IMR-90 (cell line): ENCODE data around the gene PLCB4. TPM values are rescaled to one million over a fixed set of nuclear protein-coding genes. Genes with fewer than 3 reads are reported as not detected.

ENCODE experiments used
- ATAC-seq: fragments of 200-7000 bp; cut with Tn5 transposase; 2 replicates; pipeline ENCODE4 v1.9.1; 2020; ENCODE audit warnings: low read depth, mild to moderate bottlenecking, moderate library complexity
- BruUV-seq: library from RNA; stranded (reverse); fragments of 400-500 nt; replicated peaks from 2 replicates; lab custom pipeline; 2021; lab: Mats Ljungman, UMichigan
- CTCF ChIA-PET: fragments of 300-600 bp; formaldehyde crosslinking; extraction: SDS; loops from one replicate; lab custom pipeline; 2021; ENCODE audit warnings: antibody characterized with exemption; lab: Yijun Ruan, JAX
- POLR2A ChIA-PET: fragments of 300-600 bp; sonication (Branson Sonifier 250); formaldehyde crosslinking; loops from one replicate; lab custom pipeline; 2022; ENCODE audit warnings: antibody characterized with exemption; ENCODE audit not compliant: unreplicated experiment; lab: Charles Lee
- DNase-seq: peaks from one replicate; pipeline ENCODE4 v3.0.0; 2013
- H2AFZ ChIP-seq: replicated peaks from 2 replicates; pipeline ENCODE3; 2013; ENCODE audit warnings: low read length, mild to moderate bottlenecking; ENCODE audit not compliant: poor library complexity
- H2AK5ac ChIP-seq: 2 replicates; pipeline ENCODE4 v1.6.1; 2013; ENCODE audit warnings: low read depth, low read length, inconsistent platforms
- H2AK9ac ChIP-seq: replicated peaks from 2 replicates; pipeline ENCODE3; 2013; ENCODE audit warnings: mild to moderate bottlenecking, low read depth, low read length, moderate library complexity; ENCODE audit not compliant: poor library complexity
- H2BK120ac ChIP-seq: 2 replicates; pipeline ENCODE4 v1.6.1; 2013; ENCODE audit warnings: low read depth, low read length, inconsistent platforms
- H2BK15ac ChIP-seq: 3 replicates; pipeline ENCODE4 v1.6.1; 2013; ENCODE audit warnings: low read depth, low read length, inconsistent platforms
- H2BK20ac ChIP-seq: 2 replicates; pipeline ENCODE4 v1.6.1; 2013; ENCODE audit warnings: low read depth, mild to moderate bottlenecking, inconsistent platforms, low read length, moderate library complexity
- H2BK5ac ChIP-seq: 2 replicates; pipeline ENCODE4 v1.6.1; 2013; ENCODE audit warnings: mild to moderate bottlenecking, low read depth, low read length, inconsistent platforms; ENCODE audit not compliant: poor library complexity, severe bottlenecking
- H3K14ac ChIP-seq: replicated peaks from 2 replicates; pipeline ENCODE4 v1.6.1; 2013; ENCODE audit warnings: low read depth, low read length, inconsistent platforms
- H3K18ac ChIP-seq: 2 replicates; pipeline ENCODE4 v1.6.1; 2013; ENCODE audit warnings: low read depth, low read length, control low read depth
- H3K23ac ChIP-seq: 2 replicates; pipeline ENCODE4 v1.6.1; 2013; ENCODE audit warnings: low read depth, low read length, inconsistent platforms
- H3K27ac ChIP-seq: 2 replicates; pipeline ENCODE4 v1.5.1; 2013; ENCODE audit warnings: mild to moderate bottlenecking, control low read depth, low read length; ENCODE audit not compliant: insufficient read depth
- H3K27me3 ChIP-seq: 2 replicates; pipeline ENCODE4 v1.6.1; 2013; ENCODE audit warnings: low read length; ENCODE audit not compliant: control insufficient read depth, insufficient read depth
- H3K36me3 ChIP-seq: 2 replicates; pipeline ENCODE4 v1.6.1; 2013; ENCODE audit warnings: low read length, mixed read lengths; ENCODE audit not compliant: control insufficient read depth, insufficient read depth
- H3K4ac ChIP-seq: 2 replicates; pipeline ENCODE4 v1.6.1; 2013; ENCODE audit warnings: low read depth, low read length, inconsistent platforms
- H3K4me1 ChIP-seq: 2 replicates; pipeline ENCODE4 v1.6.1; 2013; ENCODE audit warnings: low read length, mixed read lengths; ENCODE audit not compliant: control insufficient read depth, insufficient read depth
- H3K4me2 ChIP-seq: 2 replicates; pipeline ENCODE4 v1.6.1; 2013; ENCODE audit warnings: low read depth, mild to moderate bottlenecking, control low read depth, low read length, moderate library complexity
- H3K4me3 ChIP-seq: 2 replicates; pipeline ENCODE4 v1.5.1; 2013; ENCODE audit warnings: low read depth, mild to moderate bottlenecking, control low read depth, low read length, moderate library complexity; ENCODE audit not compliant: insufficient read depth
- H3K56ac ChIP-seq: 2 replicates; pipeline ENCODE4 v1.6.1; 2013; ENCODE audit warnings: low read length, inconsistent platforms; ENCODE audit not compliant: insufficient read depth; ENCODE audit errors: extremely low read depth
- H3K79me1 ChIP-seq, 2 experiments: 2 replicates each; pipeline ENCODE4 v1.6.1; 2013; ENCODE audit warnings: low read length in 2 of 2, inconsistent platforms in 1 of 2, low read depth in 1 of 2
- H3K9ac ChIP-seq: 2 replicates; pipeline ENCODE4 v1.6.1; 2013; ENCODE audit warnings: low read depth, low read length, control low read depth
- H3K9me1 ChIP-seq: 2 replicates; pipeline ENCODE4 v1.6.1; 2013; ENCODE audit warnings: low read length, inconsistent platforms; ENCODE audit not compliant: insufficient read depth
- H3K9me3 ChIP-seq: 2 replicates; pipeline ENCODE4 v1.6.1; 2013; ENCODE audit warnings: low read length; ENCODE audit not compliant: control insufficient read depth, insufficient read depth
- H4K20me1 ChIP-seq: 2 replicates; pipeline ENCODE4 v1.6.1; 2013; ENCODE audit warnings: low read length, inconsistent platforms; ENCODE audit not compliant: insufficient read depth
- H4K5ac ChIP-seq: 2 replicates; pipeline ENCODE4 v1.6.1; 2013; ENCODE audit warnings: mild to moderate bottlenecking, low read depth, low read length, control low read depth
- H4K8ac ChIP-seq, 2 experiments: 2 replicates each; pipeline ENCODE4 v1.6.1; 2013; ENCODE audit warnings: low read depth in 2 of 2, low read length in 2 of 2, control low read depth in 1 of 2, inconsistent platforms in 1 of 2
- H4K91ac ChIP-seq: 2 replicates; pipeline ENCODE4 v1.6.1; 2013; ENCODE audit warnings: low read depth, low read length, inconsistent platforms; ENCODE audit not compliant: insufficient read depth
- BHLHE40 ChIP-seq: fragments of 150-350 bp; IDR thresholded peaks from 2 replicates; pipeline ENCODE4 v1.6.1; 2016; ENCODE audit warnings: mild to moderate bottlenecking, low read depth, low read length
- CEBPB ChIP-seq: IDR thresholded peaks from 2 replicates; pipeline ENCODE4 v1.6.1; 2012; ENCODE audit warnings: low read depth, low read length, improper control_type of control experiment
- CHD1 ChIP-seq: IDR thresholded peaks from 2 replicates; pipeline ENCODE4 v1.6.1; 2012; ENCODE audit warnings: low read depth, low read length, improper control_type of control experiment
- CTCF ChIP-seq: conservative IDR thresholded peaks from 2 replicates; pipeline ENCODE4 v1.5.1; 2012; ENCODE audit warnings: mild to moderate bottlenecking, low read depth, low read length, improper control_type of control experiment
- ELK1 ChIP-seq: fragments of 150-350 bp; IDR thresholded peaks from 2 replicates; pipeline ENCODE4 v1.6.1; 2016; ENCODE audit warnings: low read depth, mild to moderate bottlenecking, low read length, moderate library complexity, borderline replicate concordance
- FOS ChIP-seq: fragments of 150-350 bp; IDR thresholded peaks from 2 replicates; pipeline ENCODE4 v1.6.1; 2016; ENCODE audit warnings: low read depth, low read length
- MAFK ChIP-seq: IDR thresholded peaks from 2 replicates; pipeline ENCODE4 v1.6.1; 2012; ENCODE audit warnings: low read depth, low read length, improper control_type of control experiment
- MAZ ChIP-seq: IDR thresholded peaks from 2 replicates; pipeline ENCODE4 v1.6.1; 2012; ENCODE audit warnings: low read depth, mild to moderate bottlenecking, low read length, improper control_type of control experiment, moderate library complexity, borderline replicate concordance
- MXI1 ChIP-seq: IDR thresholded peaks from 2 replicates; pipeline ENCODE4 v1.6.1; 2012; ENCODE audit warnings: low read depth, mild to moderate bottlenecking, low read length, moderate library complexity, borderline replicate concordance
- NFE2L2 ChIP-seq: fragments of 150-350 bp; IDR thresholded peaks from 2 replicates; pipeline ENCODE4 v1.6.1; 2016; ENCODE audit warnings: low read depth, mild to moderate bottlenecking, low read length
- POLR2A ChIP-seq: IDR thresholded peaks from 2 replicates; pipeline ENCODE4 v1.6.1; 2012; ENCODE audit warnings: mild to moderate bottlenecking, low read depth, low read length
- RAD21 ChIP-seq: IDR thresholded peaks from 2 replicates; pipeline ENCODE4 v1.6.1; 2012; ENCODE audit warnings: low read length, improper control_type of control experiment
- RCOR1 ChIP-seq: IDR thresholded peaks from 2 replicates; pipeline ENCODE4 v1.6.1; 2012; ENCODE audit warnings: mild to moderate bottlenecking, low read length, improper control_type of control experiment; ENCODE audit not compliant: insufficient replicate concordance
- RFX5 ChIP-seq: IDR thresholded peaks from 2 replicates; pipeline ENCODE4 v1.8.0; 2012; ENCODE audit warnings: low read depth, mild to moderate bottlenecking, low read length, moderate library complexity
- SMC3 ChIP-seq: fragments of 150-350 bp; IDR thresholded peaks from 2 replicates; pipeline ENCODE4 v1.6.1; 2016; ENCODE audit warnings: low read depth, mild to moderate bottlenecking, antibody characterized with exemption, low read length, moderate library complexity
- USF2 ChIP-seq: fragments of 150-350 bp; IDR thresholded peaks from 2 replicates; pipeline ENCODE4 v1.6.1; 2017; ENCODE audit warnings: mild to moderate bottlenecking, antibody characterized with exemption, low read length, low read depth
- WGBS, 2 experiments: methylation state at CpG; one replicate each; pipeline versions ENCODE4 v1.1.5 to v1.1.7; 2013; ENCODE audit warnings: missing lambda C conversion rate in 2 of 2; ENCODE audit not compliant: insufficient read length in 1 of 2; ENCODE audit errors: extremely low coverage in 2 of 2; 5-methylcytosine and 5-hydroxymethylcytosine counted together
- dilution Hi-C: fragments of 300-500 bp; cut with HindIII; formaldehyde crosslinking; loops from one replicate; pipeline ENCODE4 v1.14.3; 2018; ENCODE audit warnings: low sequenced_read_pairs; ENCODE audit not compliant: unreplicated experiment
- in situ Hi-C: fragments of 300-500 bp; cut with MboI; formaldehyde crosslinking; loops from 3 replicates; pipeline ENCODE4 v1.14.3; 2019; ENCODE audit warnings: low sequenced_read_pairs, inconsistent platforms, mixed read lengths
- intact Hi-C: fragments of 100-400 bp; cut with micrococcal nuclease; formaldehyde crosslinking; loops from 2 replicates; pipeline ENCODE4 v1.10.0; 2022
- polyA plus RNA-seq, 3 experiments: library from polyadenylated mRNA; depleted of rRNA; stranded (reverse); fragments of >200 nt; gene quantifications; 2 replicates each; pipeline ENCODE4 v1.2.3, GENCODE V29; 2012; ENCODE audit warnings: low replicate concordance in 1 of 3
- total RNA-seq: library from RNA; depleted of rRNA; stranded (reverse); fragments of >200 nt; gene quantifications from 2 replicates; pipeline ENCODE4 v1.2.3, GENCODE V29; 2012

PLCB4 gene
- total and polyA plus RNA-seq, 2 of the 4 experiments (the other 2 are of a cell fraction), result 12.5 to 24.0 TPM

GRCh38 chr20:9488063-9488462, 419.2 kb downstream of the PLCB4 start:
- no peak overlapping the region for H2BK120ac ChIP-seq

More at GRCh38 chr20:9488063-9488462, 419.2 kb downstream of the PLCB4 start:
- H2BK20ac ChIP-seq, result no peak overlapping the region
- H3K27ac ChIP-seq, result no peak overlapping the region
- no peak overlapping the region for H4K91ac ChIP-seq
- no peak overlapping the region for H4K8ac ChIP-seq
- H3K4me3 ChIP-seq, result no peak overlapping the region
- WGBS, 2 experiments, result no CpG with 5 or more reads among the region's 2 CpGs
- H3K4ac ChIP-seq, result no peak overlapping the region
- ATAC-seq (no peak), DNase-seq (no peak)
- H2BK15ac ChIP-seq, result no peak overlapping the region
- H3K23ac ChIP-seq, result no peak overlapping the region
- CTCF ChIA-PET, result no interaction called here
- in situ Hi-C loops, result no loop called here
- H4K20me1 ChIP-seq, result no peaks in the 10 kb centered on the region
- intact Hi-C loops, result no loop called here
- dilution Hi-C loops, result no loop called here
- no peaks in the 10 kb centered on the region for H3K27me3 ChIP-seq
- H4K5ac ChIP-seq, result no peak overlapping the region
- no TSS peak for BruUV-seq
- H3K56ac ChIP-seq, result no peak overlapping the region
- no peaks in the 10 kb centered on the region for H3K36me3 ChIP-seq
- H2BK5ac ChIP-seq, result no peak overlapping the region
- no peaks in the 10 kb centered on the region; the same call in 1 of the 2 replicates for H3K9me1 ChIP-seq
- H3K9me3 ChIP-seq, result no peaks in the 10 kb centered on the region
- H2AK9ac ChIP-seq, result no peak overlapping the region
- H3K9ac ChIP-seq, result no peak overlapping the region
- TF ChIP-seq SMC3 (no peak), ELK1 (no peak), MXI1 (no peak), NFE2L2 (no peak), POLR2A (no peak), CHD1 (no peak), FOS (no peak), RAD21 (no peak), CTCF (no peak), RCOR1 (no peak), BHLHE40 (no peak), MAZ (no peak), CEBPB (no peak), USF2 (no peak), RFX5 (no peak), MAFK (no peak)
- no peaks in the 10 kb centered on the region for H3K79me1 ChIP-seq
- H3K14ac ChIP-seq, result no peak overlapping the region
- POLR2A ChIA-PET, result no interaction called here
- H2AFZ ChIP-seq, result no peak overlapping the region
- H3K4me2 ChIP-seq, result no peak overlapping the region
- H3K18ac ChIP-seq, result no peak overlapping the region
- H2AK5ac ChIP-seq, result no peak overlapping the region
- H3K4me1 ChIP-seq, result no peaks in the 10 kb centered on the region
